ENCODE data around the gene ZNF76.
"Not testable (repeated sequence)": the region's sequence is repeated elsewhere in the genome, so short reads cannot be mapped to it uniquely, and the experiment has no call there.

The ZNF76 gene

DNA sequence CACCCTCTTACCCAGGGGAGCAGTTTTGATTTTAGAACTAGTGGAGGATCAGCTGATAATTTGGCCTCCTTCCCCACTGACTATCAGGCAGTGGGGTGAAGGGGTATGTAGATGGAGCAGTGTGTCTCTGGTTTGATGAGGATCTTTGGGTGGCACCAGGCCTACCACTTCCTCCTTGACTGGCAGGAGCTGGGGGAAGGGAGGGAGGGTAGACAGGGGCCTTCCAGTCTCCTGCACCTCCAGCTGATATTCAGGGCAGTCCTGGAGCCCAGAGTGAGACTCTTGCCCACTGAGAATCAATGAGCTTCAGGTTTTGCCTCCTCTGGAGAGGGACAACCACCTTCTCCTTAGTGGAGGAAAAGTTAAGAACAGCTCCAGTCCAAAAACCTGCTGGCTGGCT lies 41.3 kb downstream of the ZNF76 start:
- POLR2A ChIA-PET: no interaction called here

DNA sequence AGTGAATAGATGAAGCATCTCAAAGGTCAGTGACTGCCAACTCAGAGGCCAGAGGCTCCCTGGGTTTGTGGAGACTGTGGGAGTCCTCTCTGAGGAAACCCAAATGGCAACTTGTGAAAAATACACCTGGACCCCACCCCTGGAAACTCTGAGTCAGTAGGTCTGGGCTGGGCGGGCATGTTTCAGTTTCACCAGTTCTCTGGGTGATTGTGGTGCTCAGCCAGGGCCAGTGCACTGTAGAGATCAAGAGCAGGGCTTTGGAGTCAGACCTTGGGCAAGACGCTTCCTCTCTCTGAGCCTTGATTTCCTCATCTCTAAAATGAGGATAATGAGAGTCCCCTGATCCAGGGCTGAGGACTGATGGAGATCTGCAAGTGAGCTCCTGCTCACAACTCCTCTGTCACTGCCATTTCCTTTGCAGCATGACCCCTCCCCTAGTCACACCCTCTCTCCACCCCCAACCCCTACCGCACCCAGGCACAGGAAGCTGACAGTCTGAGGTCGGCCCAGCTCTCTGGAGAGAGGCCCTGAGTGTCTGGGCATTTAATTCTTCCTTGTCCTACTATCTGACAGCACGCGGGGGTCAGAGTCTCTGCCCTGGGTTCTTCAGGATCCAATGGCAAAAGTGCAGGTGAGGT lies 43.2 kb downstream of the ZNF76 start:
- POLR2A ChIA-PET: no interaction called here
- CTCF ChIA-PET: interaction anchor here (1.1 to 1.3 kb wide), 3 partner anchors 7 to 147 kb away, joined by 4 to 5 read pairs (median 4); no protein-coding TSS in a partner anchor
- DNase-seq (ENCODE audit: low read depth, low spot score): no peak
- H3K4me3 ChIP-seq (ENCODE audit: low read depth, low read length): no peak overlapping the region
- TF ChIP-seq, protein P1, sequence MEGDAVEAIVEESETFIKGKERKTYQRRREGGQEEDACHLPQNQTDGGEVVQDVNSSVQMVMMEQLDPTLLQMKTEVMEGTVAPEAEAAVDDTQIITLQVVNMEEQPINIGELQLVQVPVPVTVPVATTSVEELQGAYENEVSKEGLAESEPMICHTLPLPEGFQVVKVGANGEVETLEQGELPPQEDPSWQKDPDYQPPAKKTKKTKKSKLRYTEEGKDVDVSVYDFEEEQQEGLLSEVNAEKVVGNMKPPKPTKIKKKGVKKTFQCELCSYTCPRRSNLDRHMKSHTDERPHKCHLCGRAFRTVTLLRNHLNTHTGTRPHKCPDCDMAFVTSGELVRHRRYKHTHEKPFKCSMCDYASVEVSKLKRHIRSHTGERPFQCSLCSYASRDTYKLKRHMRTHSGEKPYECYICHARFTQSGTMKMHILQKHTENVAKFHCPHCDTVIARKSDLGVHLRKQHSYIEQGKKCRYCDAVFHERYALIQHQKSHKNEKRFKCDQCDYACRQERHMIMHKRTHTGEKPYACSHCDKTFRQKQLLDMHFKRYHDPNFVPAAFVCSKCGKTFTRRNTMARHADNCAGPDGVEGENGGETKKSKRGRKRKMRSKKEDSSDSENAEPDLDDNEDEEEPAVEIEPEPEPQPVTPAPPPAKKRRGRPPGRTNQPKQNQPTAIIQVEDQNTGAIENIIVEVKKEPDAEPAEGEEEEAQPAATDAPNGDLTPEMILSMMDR (IDR thresholded peaks at IDR 0.05; ENCODE audit: insufficient read depth, low read length, missing control alignments): no peak

More for the DNA sequence above, 41.3 kb downstream of the ZNF76 start:
- TF ChIP-seq, protein P1 (IDR thresholded peaks at IDR 0.05; ENCODE audit: insufficient read depth, low read length, missing control alignments): no peak
- DNase-seq (ENCODE audit: low read depth, low spot score): no peak
- no peak overlapping the region for H3K4me3 ChIP-seq (ENCODE audit: low read depth, low read length)
- CTCF ChIA-PET: interaction anchor here (0.8 to 7.2 kb wide), 7 partner anchors 9 to 166 kb away, joined by 3 to 65 read pairs (median 4); partner anchors contain the start of genes FANCE, PPARD and RPL10A

DNA sequence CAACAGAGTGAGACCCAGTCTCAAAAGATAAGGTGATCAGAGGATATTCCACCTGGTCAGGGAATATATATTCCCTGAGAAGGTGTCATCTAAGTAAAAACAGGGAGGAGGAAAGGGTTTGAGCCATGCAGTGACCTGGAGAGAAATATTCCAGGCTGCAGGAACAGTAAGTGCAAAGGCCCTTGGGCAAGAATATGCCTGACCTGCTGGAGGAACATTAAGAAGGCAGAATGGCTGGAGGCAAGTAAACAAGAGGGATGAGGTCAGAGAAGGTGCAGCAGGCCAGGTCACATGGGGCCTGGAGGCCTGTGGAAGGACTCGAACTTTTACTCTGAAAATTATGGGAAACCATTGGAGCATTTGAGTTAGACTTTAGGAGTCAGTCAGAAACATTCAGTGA lies 44.8 kb downstream of the ZNF76 start:
- POLR2A ChIA-PET: no interaction called here
- no peak for DNase-seq (ENCODE audit: low read depth, low spot score)
- H3K4me3 ChIP-seq (ENCODE audit: low read depth, low read length): no peak overlapping the region
- TF ChIP-seq, protein P1 (IDR thresholded peaks at IDR 0.05; ENCODE audit: insufficient read depth, low read length, missing control alignments): no peak
- CTCF ChIA-PET: interaction anchor here (1.1 to 2.9 kb wide), 2 partner anchors 8 to 9 kb away, joined by 4 to 12 read pairs; no protein-coding TSS in a partner anchor

DNA sequence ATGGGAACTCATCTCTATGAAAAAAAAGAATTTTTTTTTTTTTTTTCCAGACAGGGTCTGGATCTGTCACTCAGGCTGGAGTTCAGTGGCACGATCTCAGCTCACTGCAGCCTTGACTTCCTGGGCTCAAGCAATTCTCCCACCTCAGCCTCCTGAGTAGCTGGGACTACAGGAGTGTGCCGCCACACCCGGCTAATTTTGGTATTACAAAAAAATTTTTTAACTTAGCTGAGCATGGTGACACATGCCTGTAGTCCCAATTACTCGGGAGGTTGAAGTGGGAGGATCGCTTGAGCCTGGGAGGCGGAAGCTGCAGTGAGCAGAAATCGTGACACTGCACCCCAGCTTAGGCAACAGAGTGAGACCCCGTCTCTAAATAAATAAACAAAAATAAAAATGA lies 45.6 kb downstream of the ZNF76 start:
- POLR2A ChIA-PET: no interaction called here
- no peak for DNase-seq (ENCODE audit: low read depth, low spot score)
- TF ChIP-seq, protein P1 (IDR thresholded peaks at IDR 0.05; ENCODE audit: insufficient read depth, low read length, missing control alignments): no peak
- CTCF ChIA-PET: interaction anchor here (0.6 to 2.9 kb wide), 6 partner anchors 9 to 323 kb away, joined by 3 to 12 read pairs (median 4); no protein-coding TSS in a partner anchor
- no peak overlapping the region for H3K4me3 ChIP-seq (ENCODE audit: low read depth, low read length)

DNA sequence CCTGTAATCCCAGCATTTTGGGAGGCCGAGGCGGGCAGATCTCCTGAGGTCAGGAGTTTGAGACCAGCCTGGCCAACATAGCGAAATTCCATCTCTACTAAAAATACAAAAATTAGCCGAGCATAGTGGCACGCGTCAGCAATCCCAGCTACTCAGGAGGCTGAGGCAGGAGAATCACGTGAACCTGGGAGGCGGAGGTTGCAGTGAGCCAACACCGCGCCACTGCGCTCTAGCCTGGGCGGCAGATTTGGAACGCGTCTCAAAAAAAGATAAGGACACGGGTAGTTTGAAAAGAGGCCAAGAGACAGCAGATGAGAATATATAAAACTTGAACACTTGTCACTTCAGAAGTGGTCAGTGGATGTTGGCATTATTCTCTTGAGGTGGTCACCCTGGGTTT lies 47.6 kb downstream of the ZNF76 start:
- POLR2A ChIA-PET; H3K4me3 ChIP-seq (ENCODE audit: low read depth, low read length); DNase-seq (ENCODE audit: low read depth, low spot score): not testable (repeated sequence)
- CTCF ChIA-PET: interaction anchor here (1.1 to 2.9 kb wide), 2 partner anchors 11 kb away, joined by 4 to 12 read pairs; no protein-coding TSS in a partner anchor

DNA sequence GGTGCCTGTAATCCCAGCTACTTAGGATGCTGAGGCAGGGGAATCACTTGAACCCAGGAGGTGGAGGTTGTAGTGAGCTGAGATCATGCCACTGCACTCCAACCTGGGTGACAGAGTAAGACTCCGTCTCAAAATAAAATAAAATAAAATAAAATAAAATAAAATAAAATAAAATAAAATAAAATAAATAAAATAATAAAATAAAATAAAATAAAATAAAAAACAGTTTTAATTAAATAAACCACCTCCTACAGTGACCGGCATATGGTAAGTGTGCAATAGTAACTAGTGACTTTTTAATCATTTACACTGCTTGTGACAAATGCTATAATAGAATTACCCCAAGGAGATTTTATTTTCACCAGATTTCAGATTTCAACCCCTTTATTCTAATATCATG lies 49.0 kb downstream of the ZNF76 start:
- POLR2A ChIA-PET; DNase-seq (ENCODE audit: low read depth, low spot score); H3K4me3 ChIP-seq (ENCODE audit: low read depth, low read length): not testable (repeated sequence)
- CTCF ChIA-PET: interaction anchor here (0.6 to 2.4 kb wide), 5 partner anchors 9 to 40 kb away, joined by 3 to 14 read pairs (median 5); partner anchors contain the start of gene DEF6

DNA sequence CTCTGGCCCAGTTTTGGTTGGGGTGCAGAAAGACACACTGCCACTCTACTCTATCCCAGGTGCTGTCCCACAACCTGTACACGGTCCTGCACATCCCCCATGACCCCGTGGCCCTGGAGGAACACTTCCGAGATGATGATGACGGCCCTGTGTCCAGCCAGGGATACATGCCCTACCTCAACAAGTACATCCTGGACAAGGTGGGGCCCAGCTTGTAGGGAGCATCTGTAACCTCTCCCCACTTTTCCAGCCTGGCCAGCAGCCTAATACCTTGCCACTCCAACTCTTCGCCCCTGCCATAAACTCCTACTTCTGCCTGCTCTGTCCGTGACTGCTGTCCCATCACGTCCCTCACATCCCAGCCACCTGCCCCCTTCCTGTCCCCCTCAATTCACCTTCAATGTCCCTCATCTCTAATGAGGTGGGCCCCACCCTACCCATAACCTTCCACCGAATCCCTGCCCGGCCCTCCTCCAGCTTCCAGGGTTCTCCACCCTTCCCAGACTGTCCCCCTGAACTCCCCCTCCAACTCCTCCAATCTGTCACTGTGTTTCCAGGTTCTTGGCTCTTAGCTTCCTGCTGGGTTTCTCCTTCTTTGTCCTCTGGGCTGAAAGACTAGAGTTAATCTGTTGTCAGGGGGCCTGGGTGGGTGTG lies 50.2 kb downstream of the ZNF76 start:
- no peak for DNase-seq (ENCODE audit: low read depth, low spot score)
- ChIA-PET POLR2A (no interaction called here), CTCF (interaction anchor here (0.6 to 2.4 kb wide), 8 partner anchors 8 to 139 kb away, joined by 3 to 14 read pairs (median 5); partner anchors contain the start of gene DEF6)
- TF ChIP-seq, protein P1 (IDR thresholded peaks at IDR 0.05; ENCODE audit: insufficient read depth, low read length, missing control alignments): no peak
- H3K4me3 ChIP-seq (ENCODE audit: low read depth, low read length): no peak overlapping the region
